ENCODE results near the gene EFNA1.

GRCh38 chr1:155133799-155134281 is 6.2 kb downstream of the EFNA1 start:
- TF ChIP-seq CTCF (IDR thresholded peaks at IDR 0.05) (no peak), POLR2A (IDR thresholded peaks at IDR 0.05) (no peak)

All from sigmoid colon (tissue), 3 donors.